HG02588 (cell line): ENCODE data around the gene KDM4B.

Experiments
- ATAC-seq: cut with Tn5 transposase; IDR thresholded peaks from one replicate; pipeline ENCODE4 v1.9.1; 2021; ENCODE audit warnings: mild to moderate bottlenecking, moderate library complexity; ENCODE audit not compliant: unreplicated experiment

Gene KDM4B

DNA sequence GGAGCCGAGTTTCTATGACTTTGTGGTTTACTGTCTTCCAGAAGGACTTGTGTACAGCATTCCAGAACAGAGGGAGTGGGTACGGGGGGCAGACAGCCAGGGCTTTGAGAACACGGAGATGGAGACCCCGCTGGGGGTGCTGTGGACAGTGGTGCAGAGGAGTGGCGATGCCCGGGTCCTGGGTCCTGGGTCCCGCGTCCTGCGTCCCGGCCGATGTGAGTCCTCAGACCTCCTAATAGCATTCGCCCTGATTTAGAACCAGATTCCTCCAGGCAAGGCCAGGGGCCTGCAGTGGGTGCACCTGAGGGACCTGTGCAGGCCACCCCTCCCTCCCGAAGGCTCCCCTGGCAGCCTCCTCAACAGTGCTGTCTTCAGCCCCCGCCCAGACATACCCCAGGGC, 97.9 kb downstream of the KDM4B start:
- ATAC-seq: no peak

GRCh38 chr19:5067678-5068077, 98.8 kb downstream of the KDM4B start:
- no peak for ATAC-seq

GRCh38 chr19:5068233-5069072, 99.5 kb downstream of the KDM4B start:
- ATAC-seq: no peak

DNA sequence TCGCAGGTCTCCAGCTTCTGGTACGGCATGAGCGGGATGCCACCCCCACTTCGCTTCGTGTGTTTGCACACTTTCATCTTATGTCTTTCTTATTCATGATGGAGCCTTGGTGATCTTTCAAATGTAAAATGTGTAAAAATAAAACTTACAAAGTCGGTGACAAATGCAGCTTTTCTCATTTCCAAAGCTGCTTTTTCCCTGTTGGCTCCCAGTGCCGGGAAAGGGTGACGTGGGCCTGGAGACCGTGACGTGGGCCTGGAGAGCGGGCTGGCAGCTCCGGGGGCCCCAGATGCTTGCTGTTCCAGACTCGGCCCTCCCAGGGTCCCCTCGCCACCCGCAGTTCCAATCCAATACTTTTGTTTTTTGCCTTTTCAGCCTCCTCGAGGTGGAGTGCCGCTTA, 101.4 kb downstream of the KDM4B start:
- ATAC-seq: no peak

DNA sequence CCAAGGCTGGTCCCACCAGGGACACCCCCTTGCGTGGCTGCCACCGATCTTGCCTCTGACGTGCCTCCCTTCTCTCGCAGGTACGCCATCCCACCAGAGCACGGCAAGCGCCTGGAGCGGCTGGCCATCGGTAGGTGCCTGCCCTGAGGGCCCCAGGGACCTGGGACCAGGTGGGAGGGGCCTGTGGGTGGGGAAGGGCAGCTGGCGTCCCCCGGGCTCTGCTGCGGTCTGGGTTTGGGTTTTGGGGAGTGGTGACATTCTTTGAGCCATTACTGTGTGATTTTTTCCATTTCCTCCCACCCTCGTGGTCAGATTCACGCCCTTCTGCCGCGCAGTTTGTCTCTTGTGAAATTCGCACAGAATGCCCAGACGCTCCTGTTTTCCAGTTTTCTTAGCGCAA, 102.0 kb downstream of the KDM4B start:
- ATAC-seq: no peak

GRCh38 chr19:5071579-5071978, 102.7 kb downstream of the KDM4B start:
- ATAC-seq: no peak

GRCh38 chr19:5072115-5072514, 103.2 kb downstream of the KDM4B start:
- no peak for ATAC-seq

DNA sequence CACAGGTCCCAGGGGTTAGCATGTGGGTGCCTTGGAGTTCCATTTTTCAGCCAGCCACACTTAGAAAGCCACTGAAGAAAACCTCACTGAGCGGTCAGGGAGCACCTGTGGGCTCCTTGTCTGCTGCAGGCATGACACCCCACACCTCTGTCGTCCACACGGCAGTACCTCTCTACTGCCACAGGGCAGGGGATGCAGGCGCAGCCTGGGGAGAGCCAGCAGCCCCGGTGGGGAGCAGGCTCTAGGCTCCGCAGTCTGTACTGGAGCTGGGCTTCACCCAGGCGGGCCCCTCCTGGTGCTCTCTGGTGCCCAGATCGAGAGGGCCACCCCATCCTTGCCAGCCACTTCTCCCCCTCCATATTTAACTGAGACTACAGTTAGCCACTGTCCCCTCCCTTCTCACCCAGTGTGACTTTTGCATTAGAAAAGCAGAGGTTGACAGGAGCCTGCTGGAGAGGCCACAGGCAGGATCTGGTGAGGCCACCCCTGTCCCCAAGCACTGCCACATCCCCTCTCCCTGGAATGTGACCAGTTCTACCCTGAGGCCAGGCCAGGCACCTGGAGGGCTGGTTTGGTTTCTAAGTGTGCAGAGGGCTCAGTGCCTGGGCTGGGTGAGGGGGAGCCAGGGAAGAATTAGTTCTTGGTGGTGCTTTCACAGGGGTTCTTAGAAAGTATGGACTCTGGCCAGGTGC, 104.4 kb downstream of the KDM4B start:
- ATAC-seq: no peak

DNA sequence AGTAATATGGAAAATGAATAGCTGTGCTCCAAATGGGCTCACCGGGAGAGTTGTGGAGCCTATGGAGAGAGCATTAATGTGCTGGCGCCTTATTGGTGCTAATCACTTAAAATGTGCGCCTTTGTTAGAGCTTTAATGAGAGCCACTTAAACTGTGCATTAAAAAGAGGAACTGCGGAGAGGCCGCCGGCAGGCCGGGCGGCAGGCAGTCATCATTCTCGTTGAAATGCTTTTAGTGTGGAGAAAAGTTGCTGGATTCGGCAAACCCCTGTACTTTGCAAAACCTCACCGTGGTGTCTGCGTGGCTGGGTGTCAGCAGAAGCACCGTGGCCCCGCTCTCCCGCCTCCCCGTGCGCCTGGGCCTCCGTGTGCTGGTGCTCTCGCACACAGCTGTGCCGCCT, 105.5 kb downstream of the KDM4B start:
- no peak for ATAC-seq

DNA sequence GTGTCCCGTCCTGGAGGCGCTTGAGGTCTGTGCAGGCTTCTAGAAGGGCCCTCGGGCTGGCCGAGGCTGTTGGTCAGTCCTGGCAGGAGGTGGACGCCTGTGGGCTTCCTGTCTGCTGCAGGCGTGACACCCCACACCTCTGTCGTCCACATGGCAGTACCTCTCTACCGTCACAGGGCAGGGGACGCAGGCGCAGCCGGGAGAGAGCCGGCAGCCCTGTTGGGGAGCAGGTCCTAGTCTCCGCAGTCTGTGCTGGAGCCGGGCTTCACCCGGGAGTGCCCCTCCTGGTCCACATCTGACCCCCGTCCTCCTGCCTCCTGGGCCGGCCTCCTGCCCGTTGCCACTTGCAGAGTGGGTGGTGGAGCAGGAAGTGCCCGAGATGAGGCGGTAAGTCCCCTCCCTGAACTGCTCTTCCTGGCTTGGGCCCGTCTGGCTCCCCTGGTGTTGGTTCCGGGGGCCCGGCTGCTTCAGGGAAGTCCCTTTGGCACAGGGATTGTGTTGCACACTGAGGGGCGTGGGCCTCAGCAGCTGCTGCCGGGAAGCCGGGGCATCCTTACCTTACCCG, 106.0 kb downstream of the KDM4B start:
- ATAC-seq: no peak

DNA sequence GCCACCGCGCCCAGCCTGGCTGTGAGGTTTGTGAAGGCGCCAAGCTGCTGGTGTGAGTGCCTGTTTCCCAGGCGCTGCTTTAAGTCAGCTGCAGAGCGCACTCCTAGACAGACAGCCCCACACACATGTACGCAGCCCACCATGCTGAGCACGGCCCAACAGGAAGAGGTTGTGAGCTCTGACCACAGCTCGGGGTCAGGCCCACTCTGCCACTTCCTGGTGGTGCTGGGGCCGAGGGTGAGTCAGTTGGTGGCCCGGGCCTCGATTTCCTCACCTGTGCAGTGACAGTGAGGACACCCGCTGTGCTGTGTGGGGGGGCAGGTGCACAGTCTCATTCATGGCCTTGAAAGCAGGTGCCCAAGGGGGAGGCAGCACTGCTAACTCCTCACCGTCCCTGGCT, 106.7 kb downstream of the KDM4B start:
- ATAC-seq: no peak

DNA sequence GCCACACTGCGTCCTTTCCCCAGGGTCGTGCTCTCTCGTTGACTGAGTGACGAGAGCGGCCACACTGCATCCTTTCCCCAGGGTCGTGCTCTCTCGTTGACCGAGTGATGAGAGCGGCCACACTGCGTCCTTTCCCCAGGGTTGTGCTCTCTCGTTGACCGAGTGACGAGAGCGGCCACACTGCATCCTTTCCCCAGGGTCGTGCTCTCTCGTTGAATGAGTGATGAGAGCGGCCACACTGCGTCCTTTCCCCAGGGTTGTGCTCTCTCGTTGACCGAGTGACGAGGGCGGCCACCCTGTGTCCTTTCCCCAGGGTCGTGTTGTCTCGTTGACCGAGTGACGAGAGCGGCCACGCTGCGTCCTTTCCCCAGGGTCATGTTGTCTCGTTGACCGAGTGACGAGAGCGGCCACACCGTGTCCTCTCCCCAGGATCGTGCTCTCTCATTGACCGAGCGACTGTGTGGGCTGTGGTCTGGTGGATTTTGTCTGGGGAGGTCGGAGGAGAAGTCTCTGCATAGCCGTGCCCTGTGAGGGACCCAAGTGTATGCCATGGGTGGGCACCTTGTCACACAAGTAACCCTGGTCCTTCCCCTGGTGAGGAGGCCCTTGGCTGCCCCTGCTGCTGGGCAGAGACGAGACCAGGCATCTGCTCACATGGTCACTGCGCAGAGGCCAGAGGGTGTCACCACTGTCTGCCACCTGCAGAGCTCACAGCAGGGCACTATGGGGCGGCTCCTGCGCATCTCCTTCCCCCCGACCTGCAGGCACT, 107.7 kb downstream of the KDM4B start:
- no peak for ATAC-seq

GRCh38 chr19:5077209-5077515, 108.2 kb downstream of the KDM4B start:
- no peak for ATAC-seq

DNA sequence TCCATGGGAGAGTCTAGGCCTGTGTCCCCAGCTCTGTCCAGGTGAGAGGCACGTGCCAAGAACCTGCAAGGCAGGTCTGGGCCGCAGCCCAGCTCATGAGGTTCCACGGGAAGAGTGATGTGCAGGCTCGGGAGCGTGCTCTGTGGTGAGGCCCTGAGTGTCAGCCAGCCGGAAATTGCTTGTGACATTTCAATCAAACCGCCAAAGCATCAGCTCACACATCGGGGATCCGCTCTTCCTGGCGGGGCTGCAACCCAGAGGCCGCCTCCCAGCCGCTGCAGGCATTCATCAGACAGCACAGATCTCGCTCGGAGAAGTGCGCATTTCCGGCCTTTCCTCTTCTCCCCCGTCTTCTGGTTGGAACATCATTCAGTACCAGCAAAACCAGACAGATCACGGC, 109.3 kb downstream of the KDM4B start:
- ATAC-seq: no peak

GRCh38 chr19:5078666-5079065, 109.8 kb downstream of the KDM4B start:
- no peak for ATAC-seq

GRCh38 chr19:5079071-5079774, 110.3 kb downstream of the KDM4B start:
- no peak for ATAC-seq

GRCh38 chr19:5080030-5080654, 111.2 kb downstream of the KDM4B start:
- ATAC-seq: no peak

DNA sequence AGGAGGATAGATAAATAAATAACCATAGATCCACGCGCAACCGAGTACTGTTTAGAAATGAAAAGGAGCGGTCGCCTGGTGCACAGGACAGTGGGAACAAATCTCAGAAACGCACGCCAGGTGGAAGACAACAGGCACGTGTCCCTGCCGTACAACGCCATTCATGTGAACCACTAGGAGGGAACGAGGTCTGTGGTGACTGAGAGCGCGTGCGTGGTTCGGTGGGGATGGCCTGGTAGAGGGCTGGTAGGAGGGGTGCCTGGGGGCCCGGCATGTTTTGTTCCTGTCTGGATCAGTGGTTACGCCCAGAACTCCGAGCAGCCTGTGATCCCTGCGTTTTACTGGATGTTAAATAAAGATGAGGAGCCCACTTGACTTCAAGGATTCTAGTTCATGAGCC, 111.9 kb downstream of the KDM4B start:
- no peak for ATAC-seq

DNA sequence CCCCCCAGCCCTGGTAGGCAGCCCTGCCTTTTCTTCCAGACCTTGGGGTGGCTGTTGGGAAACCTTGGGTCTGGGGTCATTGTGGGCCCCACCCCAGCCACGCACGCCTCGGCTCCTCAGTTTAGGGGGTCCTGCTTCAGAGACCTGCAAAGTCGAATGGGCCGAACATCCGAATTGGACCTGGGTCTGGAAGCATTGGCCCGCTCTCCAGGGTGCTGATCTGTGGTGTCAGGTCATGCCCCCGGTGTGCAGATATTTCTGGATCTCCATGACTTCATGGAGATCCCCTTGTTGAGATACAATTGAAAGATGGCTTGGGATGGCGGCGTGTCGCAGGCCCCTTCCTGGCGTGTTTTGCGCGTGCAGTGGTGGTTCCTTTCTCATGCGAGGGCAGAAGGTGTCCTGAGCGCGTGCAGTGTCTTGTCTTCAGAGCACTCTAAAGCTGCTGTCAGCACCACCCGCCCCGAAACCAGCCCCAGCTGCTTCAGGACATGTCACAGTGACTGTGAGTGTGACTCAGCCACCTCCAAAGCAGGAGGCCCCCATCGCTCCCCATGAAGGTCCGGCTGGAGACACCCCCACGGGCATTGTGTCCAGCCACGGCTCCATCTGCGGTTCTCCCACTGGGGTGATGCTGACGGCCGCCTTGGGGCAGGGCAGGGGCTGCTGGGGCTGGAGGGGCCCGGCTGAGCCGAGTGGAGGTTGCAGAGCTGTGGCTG, 112.7 kb downstream of the KDM4B start:
- no peak for ATAC-seq

DNA sequence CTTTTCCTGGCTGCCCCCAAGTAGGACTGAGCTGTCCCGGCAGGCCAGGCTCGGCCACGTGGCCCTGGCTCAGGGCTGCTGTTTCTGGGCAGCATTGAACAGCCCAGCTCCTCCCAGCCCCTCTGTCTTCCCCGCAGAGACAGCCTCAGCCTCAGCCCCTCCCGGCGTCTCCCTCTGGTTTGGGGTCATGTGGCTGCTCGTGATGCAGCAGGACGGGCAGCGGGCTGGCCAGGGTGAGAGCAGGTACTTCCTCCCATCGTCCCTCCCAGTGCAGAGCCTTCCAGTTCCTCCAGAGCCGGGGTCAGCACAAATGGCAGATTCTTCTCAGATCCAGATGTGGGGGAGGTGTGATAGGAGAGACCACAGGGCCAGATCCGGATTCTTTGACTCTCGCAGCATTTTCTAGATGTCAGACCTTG, 114.6 kb downstream of the KDM4B start:
- no peak for ATAC-seq
